H1 (cell line): ENCODE results near the gene HOOK1. TPM values are rescaled to one million over a fixed set of nuclear protein-coding genes. Genes with fewer than 3 reads are reported as not detected.

Experiments used
- CBX5 ChIP-seq: fragments of 300-800, 300-1000 bp; sonication (generic); IDR thresholded peaks from 2 replicates; pipeline ENCODE4 v1.7.1; 2016; ENCODE audit warnings: antibody characterized with exemption, low read length, low read depth
- POLR2AphosphoS5 ChIP-seq: IDR thresholded peaks from 2 replicates; pipeline ENCODE4 v1.6.1; 2011; ENCODE audit warnings: low read depth, low read length
- RBBP5 ChIP-seq: IDR thresholded peaks from 2 replicates; pipeline ENCODE4 v1.7.1; 2012; ENCODE audit warnings: low read depth, mild to moderate bottlenecking, inconsistent platforms, low read length, moderate library complexity, borderline replicate concordance
- SIN3A ChIP-seq, 2 experiments: IDR thresholded peaks in 1 of 2; conservative IDR thresholded peaks in 1 of 2; 2 replicates each; pipeline ENCODE4 v1.6.1; 2011 to 2012; ENCODE audit warnings: low read length in 2 of 2, improper control_type of control experiment in 1 of 2, low read depth in 1 of 2, mild to moderate bottlenecking in 1 of 2
- TBP ChIP-seq: IDR thresholded peaks from 2 replicates; pipeline ENCODE4 v1.6.1; 2011; ENCODE audit warnings: low read depth, low read length, improper control_type of control experiment
- TCF12 ChIP-seq: IDR thresholded peaks from 2 replicates; pipeline ENCODE4 v1.6.1; 2011; ENCODE audit warnings: low read depth, mild to moderate bottlenecking, low read length
- USF2 ChIP-seq: IDR thresholded peaks from 2 replicates; pipeline ENCODE4 v1.6.1; 2011; ENCODE audit warnings: low read length, improper control_type of control experiment
- polyA plus RNA-seq, 7 experiments: library from polyadenylated mRNA; depleted of rRNA in 3 of 7; stranded (reverse) in 5 of 7; unstranded in 2 of 7; fragments of >200 nt in 5 of 7; fragments of 200-250 nt in 2 of 7; gene quantifications; 1 replicate in 5 of 7; 2 replicates in 1 of 7; 4 replicates in 1 of 7; pipeline versions ENCODE4 v1.2.1 to v1.2.3, GENCODE V29; 2011 to 2013; ENCODE audit warnings: missing spikeins in 2 of 7, mixed read lengths in 2 of 7
- total RNA-seq: library from RNA; stranded (reverse); fragmentation: NEBNext Ultra II Directional; extraction: Animal tissue kit (Norgen Biotek cat#: 25700); gene quantifications from 2 replicates; pipeline ENCODE4 v1.2.1, GENCODE V29; 2021
- TF ChIP-seq, protein P1 (sequence below): fragments of 300-600 bp; sonication (generic); IDR thresholded peaks from 2 replicates; pipeline ENCODE4 v1.7.1; 2012; ENCODE audit warnings: low read length, moderate library complexity, mild to moderate bottlenecking, inconsistent platforms; ENCODE audit not compliant: insufficient replicate concordance

HOOK1 gene
- total and polyA plus RNA-seq, 2 of the 8 experiments (the other 6 are each of a cell fraction or from before 2014, with no cell fraction given), result 5.6 to 34.5 TPM

GRCh38 chr1:59852117-59852516 lies 37.4 kb downstream of the HOOK1 start (continued):
- TF ChIP-seq, protein P1, sequence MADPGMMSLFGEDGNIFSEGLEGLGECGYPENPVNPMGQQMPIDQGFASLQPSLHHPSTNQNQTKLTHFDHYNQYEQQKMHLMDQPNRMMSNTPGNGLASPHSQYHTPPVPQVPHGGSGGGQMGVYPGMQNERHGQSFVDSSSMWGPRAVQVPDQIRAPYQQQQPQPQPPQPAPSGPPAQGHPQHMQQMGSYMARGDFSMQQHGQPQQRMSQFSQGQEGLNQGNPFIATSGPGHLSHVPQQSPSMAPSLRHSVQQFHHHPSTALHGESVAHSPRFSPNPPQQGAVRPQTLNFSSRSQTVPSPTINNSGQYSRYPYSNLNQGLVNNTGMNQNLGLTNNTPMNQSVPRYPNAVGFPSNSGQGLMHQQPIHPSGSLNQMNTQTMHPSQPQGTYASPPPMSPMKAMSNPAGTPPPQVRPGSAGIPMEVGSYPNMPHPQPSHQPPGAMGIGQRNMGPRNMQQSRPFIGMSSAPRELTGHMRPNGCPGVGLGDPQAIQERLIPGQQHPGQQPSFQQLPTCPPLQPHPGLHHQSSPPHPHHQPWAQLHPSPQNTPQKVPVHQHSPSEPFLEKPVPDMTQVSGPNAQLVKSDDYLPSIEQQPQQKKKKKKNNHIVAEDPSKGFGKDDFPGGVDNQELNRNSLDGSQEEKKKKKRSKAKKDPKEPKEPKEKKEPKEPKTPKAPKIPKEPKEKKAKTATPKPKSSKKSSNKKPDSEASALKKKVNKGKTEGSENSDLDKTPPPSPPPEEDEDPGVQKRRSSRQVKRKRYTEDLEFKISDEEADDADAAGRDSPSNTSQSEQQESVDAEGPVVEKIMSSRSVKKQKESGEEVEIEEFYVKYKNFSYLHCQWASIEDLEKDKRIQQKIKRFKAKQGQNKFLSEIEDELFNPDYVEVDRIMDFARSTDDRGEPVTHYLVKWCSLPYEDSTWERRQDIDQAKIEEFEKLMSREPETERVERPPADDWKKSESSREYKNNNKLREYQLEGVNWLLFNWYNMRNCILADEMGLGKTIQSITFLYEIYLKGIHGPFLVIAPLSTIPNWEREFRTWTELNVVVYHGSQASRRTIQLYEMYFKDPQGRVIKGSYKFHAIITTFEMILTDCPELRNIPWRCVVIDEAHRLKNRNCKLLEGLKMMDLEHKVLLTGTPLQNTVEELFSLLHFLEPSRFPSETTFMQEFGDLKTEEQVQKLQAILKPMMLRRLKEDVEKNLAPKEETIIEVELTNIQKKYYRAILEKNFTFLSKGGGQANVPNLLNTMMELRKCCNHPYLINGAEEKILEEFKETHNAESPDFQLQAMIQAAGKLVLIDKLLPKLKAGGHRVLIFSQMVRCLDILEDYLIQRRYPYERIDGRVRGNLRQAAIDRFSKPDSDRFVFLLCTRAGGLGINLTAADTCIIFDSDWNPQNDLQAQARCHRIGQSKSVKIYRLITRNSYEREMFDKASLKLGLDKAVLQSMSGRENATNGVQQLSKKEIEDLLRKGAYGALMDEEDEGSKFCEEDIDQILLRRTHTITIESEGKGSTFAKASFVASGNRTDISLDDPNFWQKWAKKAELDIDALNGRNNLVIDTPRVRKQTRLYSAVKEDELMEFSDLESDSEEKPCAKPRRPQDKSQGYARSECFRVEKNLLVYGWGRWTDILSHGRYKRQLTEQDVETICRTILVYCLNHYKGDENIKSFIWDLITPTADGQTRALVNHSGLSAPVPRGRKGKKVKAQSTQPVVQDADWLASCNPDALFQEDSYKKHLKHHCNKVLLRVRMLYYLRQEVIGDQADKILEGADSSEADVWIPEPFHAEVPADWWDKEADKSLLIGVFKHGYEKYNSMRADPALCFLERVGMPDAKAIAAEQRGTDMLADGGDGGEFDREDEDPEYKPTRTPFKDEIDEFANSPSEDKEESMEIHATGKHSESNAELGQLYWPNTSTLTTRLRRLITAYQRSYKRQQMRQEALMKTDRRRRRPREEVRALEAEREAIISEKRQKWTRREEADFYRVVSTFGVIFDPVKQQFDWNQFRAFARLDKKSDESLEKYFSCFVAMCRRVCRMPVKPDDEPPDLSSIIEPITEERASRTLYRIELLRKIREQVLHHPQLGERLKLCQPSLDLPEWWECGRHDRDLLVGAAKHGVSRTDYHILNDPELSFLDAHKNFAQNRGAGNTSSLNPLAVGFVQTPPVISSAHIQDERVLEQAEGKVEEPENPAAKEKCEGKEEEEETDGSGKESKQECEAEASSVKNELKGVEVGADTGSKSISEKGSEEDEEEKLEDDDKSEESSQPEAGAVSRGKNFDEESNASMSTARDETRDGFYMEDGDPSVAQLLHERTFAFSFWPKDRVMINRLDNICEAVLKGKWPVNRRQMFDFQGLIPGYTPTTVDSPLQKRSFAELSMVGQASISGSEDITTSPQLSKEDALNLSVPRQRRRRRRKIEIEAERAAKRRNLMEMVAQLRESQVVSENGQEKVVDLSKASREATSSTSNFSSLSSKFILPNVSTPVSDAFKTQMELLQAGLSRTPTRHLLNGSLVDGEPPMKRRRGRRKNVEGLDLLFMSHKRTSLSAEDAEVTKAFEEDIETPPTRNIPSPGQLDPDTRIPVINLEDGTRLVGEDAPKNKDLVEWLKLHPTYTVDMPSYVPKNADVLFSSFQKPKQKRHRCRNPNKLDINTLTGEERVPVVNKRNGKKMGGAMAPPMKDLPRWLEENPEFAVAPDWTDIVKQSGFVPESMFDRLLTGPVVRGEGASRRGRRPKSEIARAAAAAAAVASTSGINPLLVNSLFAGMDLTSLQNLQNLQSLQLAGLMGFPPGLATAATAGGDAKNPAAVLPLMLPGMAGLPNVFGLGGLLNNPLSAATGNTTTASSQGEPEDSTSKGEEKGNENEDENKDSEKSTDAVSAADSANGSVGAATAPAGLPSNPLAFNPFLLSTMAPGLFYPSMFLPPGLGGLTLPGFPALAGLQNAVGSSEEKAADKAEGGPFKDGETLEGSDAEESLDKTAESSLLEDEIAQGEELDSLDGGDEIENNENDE, result no peak
- no peak for TF ChIP-seq RBBP5
- no peak for TF ChIP-seq CBX5
- no peak for TF ChIP-seq TCF12
- TF ChIP-seq USF2, result no peak
- no peak for TF ChIP-seq SIN3A (conservative IDR thresholded peaks at IDR 0.05 in 1 of 2, IDR thresholded peaks at IDR 0.05 in 1 of 2; ENCODE audit: low read depth in 1 of 2, low read length in 2 of 2)
- no peak for TF ChIP-seq TBP
- TF ChIP-seq POLR2AphosphoS5, result no peak
